Omental fat pad (tissue), 4 donors: ENCODE measurements around the gene KCTD10. TPM values are rescaled to one million over a fixed set of nuclear protein-coding genes. Genes with fewer than 3 reads are reported as not detected.

Experiments used
- ATAC-seq: fragments of 150-250 bp; one replicate; pipeline ENCODE4 v1.9.1; 2016; ENCODE audit warnings: mild to moderate bottlenecking, moderate library complexity; ENCODE audit not compliant: low FRiP score
- DNase-seq: peaks from one replicate; pipeline ENCODE4 v3.0.0-alpha.2; 2019; ENCODE audit warnings: low spot score
- total RNA-seq, 4 donors: library from RNA; depleted of rRNA; stranded (reverse); fragments of >200 nt; gene quantifications; one replicate each; pipeline ENCODE4 v1.1.0, GENCODE V29; 2016
- TF ChIP-seq, protein P1 (sequence below), 3 donors: fragments of 450-650 bp; IDR thresholded peaks; one replicate each; pipeline ENCODE4 v1.5.1; 2016 to 2017; ENCODE audit warnings: antibody characterized with exemption in 3 of 3, mild to moderate bottlenecking in 3 of 3, moderate library complexity in 2 of 3

The KCTD10 gene
- total RNA-seq, 4 donors from 2014 or later = 75.6 to 99.6 (median 81.8) TPM

DNA sequence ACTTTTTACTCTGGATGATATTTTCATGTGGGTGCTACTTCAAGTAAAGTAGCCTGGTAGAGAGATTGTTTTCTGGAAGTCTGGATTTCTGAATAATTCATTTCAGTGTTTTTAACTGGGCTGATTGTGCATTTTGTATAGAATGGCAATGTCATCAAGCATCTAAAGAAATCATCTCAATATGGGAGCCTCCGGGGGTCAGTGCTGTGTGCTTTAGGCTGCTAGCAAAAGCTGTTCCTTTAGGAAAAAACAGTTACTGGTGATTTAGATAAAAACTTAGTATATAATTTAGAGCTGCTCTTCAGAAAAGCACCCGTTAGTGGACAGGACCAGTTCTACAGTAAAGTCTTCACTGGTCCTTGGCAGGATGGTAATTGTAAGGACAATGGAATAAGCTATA is 5.4 kb upstream of the KCTD10 start:
- DNase-seq = no peak
- TF ChIP-seq, protein P1, sequence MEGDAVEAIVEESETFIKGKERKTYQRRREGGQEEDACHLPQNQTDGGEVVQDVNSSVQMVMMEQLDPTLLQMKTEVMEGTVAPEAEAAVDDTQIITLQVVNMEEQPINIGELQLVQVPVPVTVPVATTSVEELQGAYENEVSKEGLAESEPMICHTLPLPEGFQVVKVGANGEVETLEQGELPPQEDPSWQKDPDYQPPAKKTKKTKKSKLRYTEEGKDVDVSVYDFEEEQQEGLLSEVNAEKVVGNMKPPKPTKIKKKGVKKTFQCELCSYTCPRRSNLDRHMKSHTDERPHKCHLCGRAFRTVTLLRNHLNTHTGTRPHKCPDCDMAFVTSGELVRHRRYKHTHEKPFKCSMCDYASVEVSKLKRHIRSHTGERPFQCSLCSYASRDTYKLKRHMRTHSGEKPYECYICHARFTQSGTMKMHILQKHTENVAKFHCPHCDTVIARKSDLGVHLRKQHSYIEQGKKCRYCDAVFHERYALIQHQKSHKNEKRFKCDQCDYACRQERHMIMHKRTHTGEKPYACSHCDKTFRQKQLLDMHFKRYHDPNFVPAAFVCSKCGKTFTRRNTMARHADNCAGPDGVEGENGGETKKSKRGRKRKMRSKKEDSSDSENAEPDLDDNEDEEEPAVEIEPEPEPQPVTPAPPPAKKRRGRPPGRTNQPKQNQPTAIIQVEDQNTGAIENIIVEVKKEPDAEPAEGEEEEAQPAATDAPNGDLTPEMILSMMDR (IDR thresholded peaks at IDR 0.05) = no peak
- ATAC-seq = no peak

DNA sequence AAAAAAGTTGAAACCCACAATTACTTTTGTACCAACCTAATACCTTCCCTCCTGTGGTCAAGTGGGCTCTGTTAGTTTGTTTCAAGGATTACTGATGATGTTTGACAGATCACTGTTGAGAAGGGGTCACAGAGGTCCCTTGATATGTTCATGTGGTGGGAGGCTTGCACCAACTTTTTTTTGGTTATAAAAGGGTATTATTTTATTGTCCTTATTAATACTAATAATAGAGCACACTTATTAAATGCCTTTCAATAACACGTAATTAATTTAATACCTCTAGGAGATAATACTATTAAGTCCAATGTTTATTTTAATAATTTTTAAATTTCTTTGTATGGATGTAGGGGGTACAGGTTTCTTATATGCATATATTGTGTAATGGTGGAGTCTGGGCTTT is 4.8 kb upstream of the KCTD10 start:
- TF ChIP-seq, protein P1 (IDR thresholded peaks at IDR 0.05) = no peak
- ATAC-seq (no peak), DNase-seq (no peak)

DNA sequence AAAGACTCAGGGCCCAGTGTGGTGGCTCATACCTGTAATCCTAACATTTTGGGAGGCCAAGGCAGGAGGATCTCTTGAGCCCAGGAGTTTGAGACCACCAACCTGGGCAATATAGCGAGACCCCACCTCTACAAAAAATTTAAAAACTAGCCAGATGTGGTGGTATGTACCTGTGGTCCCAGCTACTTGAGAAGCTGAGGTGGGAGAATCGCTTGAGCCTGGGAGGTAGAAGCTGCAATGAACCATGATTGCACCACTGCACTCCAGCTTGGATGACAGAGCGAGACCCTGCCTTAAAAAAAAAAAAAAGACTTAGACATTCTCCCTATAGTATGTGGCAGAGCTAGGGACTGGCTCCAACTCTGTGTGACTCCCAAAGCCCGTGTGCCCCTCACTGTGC is 3.3 kb upstream of the KCTD10 start:
- TF ChIP-seq, protein P1 (IDR thresholded peaks at IDR 0.05) = no peak
- DNase-seq (no peak), ATAC-seq (no peak)

DNA sequence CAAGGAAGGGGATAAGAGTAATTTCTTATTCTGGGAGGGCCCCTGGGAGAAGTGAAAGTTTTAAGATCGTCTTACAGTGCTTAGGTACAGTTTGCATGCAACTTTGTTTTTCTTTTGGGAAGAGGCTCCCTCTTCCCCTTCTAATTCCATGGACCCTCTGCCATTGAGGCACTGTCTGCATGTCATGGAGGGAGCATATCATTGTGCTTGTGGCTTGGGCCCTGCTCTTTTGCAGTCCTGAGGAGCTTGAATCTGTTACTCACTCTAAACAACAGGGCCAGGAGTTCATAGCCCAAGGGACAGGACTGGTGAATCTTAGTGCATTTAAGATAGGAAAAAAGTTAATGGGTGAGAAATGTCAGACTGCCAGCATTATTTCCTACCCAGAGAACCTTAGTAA is 2.7 kb upstream of the KCTD10 start:
- no peak for ATAC-seq
- TF ChIP-seq, protein P1 (IDR thresholded peaks at IDR 0.05) = no peak
- no peak for DNase-seq

DNA sequence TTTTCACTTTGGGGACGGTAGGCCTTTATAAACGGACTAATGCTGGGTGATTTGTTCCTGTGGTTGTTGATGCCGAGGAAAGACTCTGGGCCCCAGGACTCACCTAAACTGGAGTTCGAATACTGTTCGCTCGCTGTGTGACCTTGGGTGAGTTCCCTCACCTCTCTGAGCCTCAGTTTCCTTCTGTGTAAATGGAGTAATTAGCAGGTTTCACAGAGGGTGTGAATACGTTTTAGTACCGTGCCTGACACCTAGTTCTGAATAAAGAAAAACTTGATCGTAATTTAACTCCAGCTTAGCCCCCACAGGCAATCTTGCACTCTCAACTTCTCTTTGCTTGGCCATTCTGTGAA is 839 bp upstream of the KCTD10 start:
- DNase-seq (no peak), ATAC-seq (no peak)
- TF ChIP-seq, protein P1 (IDR thresholded peaks at IDR 0.05) = no peak

DNA sequence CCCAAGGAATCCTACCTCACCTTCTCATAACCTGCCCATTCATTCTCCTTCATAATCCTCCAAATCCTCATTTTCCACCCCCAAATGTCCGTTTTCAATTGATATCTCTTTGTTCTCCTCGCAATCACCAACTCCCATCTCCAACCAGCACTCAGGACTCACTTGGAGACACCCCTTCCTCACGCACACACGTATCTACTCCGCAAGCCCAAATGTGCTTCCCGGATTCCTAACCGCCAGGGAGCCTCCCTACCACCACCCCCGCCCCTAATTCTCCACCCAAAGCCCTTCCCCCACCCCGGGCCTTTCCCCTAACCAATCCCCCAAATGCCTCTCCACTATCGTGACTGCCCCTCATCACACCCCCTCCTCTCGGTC is 304 bp downstream of the KCTD10 start:
- DNase-seq (no peak), ATAC-seq (peak; percentile 32)
- TF ChIP-seq, protein P1 (IDR thresholded peaks at IDR 0.05) = no peak

DNA sequence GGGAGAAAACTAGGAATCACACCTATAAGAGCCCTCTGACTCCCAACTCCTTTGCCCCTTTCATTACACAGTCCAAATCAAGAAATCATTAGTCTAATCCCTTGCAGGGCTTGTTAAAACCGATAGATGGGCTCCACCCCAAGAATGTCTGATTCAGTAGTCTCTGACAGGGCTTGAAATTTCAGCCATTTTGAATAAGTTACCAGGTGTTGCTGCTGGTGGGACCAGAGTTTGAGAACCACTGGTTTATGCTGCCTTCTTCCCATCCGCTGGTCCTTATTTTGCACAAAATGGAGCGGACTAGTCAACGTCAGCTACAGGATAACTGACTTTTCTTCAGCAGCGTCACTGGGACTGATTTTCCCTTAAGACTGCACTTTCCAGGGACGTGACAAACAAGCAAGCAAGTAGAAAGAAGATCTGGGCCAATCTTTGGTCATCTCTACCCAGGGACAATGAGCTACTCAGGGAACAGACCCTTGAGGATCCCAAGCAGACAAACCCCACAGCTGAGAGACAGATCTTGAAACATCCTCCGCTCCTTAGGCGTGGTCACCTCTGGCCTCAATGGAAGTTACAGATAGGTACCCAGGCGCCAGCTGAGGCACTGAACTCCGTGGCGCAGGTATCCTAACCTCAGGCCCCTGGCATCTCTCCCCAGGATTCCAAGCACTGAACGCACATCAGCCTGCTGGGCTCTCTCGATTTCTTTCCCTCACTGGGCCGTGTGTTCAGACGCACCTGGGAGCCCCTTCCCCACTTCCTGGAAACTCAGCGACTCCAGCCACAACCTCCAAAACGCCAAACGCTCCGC is 900 bp downstream of the KCTD10 start:
- no peak for ATAC-seq
- TF ChIP-seq, protein P1 (IDR thresholded peaks at IDR 0.05) = no peak
- no peak for DNase-seq
